Measurements from ENCODE around the gene KIAA0408. TPM values are rescaled to one million over a fixed set of nuclear protein-coding genes. Genes with fewer than 3 reads are reported as not detected.

KIAA0408 gene
- total and polyA plus RNA-seq, 9 of the 15 experiments (the other 6 are each of a cell fraction or from before 2014, with no cell fraction given) = 0.11 TPM; not detected in 8

DNA sequence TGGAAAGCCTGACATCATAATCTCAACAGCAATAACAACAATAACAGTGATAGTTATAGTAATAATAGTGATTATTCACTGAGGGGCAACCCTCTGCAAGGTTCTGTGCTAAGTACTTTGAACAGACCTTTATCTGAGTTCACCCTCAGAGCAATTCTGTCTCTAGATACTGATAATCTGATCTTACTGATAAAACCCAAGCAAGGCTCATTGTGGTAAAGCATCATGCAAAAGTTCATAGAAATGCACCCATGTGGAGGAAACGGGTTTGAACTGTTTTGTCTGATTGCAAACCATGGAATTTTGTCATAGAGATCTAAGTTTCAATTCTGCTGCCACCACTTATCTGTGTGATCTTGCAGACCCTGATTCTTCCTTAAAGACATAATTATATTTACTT is 1.3 kb upstream of the KIAA0408 start:
- Histone ChIP-seq H3K79me2 (ENCODE audit: control insufficient read depth, insufficient read depth, low read length) (no peaks in the 10 kb centered on the region), H3K9me3 (replicated peaks; ENCODE audit: control insufficient read depth, insufficient read depth, low read depth, low read length) (no peaks in the 10 kb centered on the region), H3K9ac (ENCODE audit: insufficient read depth in 1 of 2, low read depth in 2 of 2, low read length in 2 of 2) (no peak overlapping the region), H3K4me3 (no peak overlapping the region), H3K36me3 (ENCODE audit: control insufficient read depth, insufficient read depth, low read length) (no peaks in the 10 kb centered on the region), H3K4me2 (ENCODE audit: insufficient read depth, low read length) (no peak overlapping the region), H4K20me1 (replicated peaks; ENCODE audit: control insufficient read depth, insufficient read depth, low read length) (no peaks in the 10 kb centered on the region), H3K9me1 (ENCODE audit: control insufficient read depth, insufficient read depth, low read length) (no peaks in the 10 kb centered on the region), H2AFZ (ENCODE audit: low read depth, low read length) (no peak overlapping the region), H3K27ac (ENCODE audit: extremely low read depth, low read depth, low read length) (no peak overlapping the region), H3K4me1 (replicated peaks in 1 of 2; ENCODE audit: control insufficient read depth in 2 of 2, insufficient read depth in 2 of 2, low read length in 2 of 2) (no peaks in the 10 kb centered on the region), H3K27me3 (ENCODE audit: control insufficient read depth in 2 of 2, insufficient read depth in 2 of 2, low read length in 2 of 2) (no peaks in the 10 kb centered on the region)
- 0% methylated on average over 1 of the region's 1 CpG for WGBS (ENCODE audit: insufficient coverage, low coverage, missing lambda C conversion rate)
- CTCF ChIA-PET (ENCODE audit: low intra/inter-chr PET ratio) = interaction anchor here (0.7 kb wide), 1 partner anchor 79 kb away, joined by 3 read pairs; no protein-coding TSS in a partner anchor
- POLR2A ChIA-PET = no interaction called here
- intact Hi-C loops (cut with micrococcal nuclease) (no loop called here), in situ Hi-C loops (cut with MboI) (no loop called here)
- FAIRE-seq = no peak
- no peak for DNase-seq (ENCODE audit: extremely low read depth in 1 of 4, low spot score in 3 of 4)
- no TSS peak for BruUV-seq (replicated peaks)
- no peak for ATAC-seq
- TF ChIP-seq, protein P1, sequence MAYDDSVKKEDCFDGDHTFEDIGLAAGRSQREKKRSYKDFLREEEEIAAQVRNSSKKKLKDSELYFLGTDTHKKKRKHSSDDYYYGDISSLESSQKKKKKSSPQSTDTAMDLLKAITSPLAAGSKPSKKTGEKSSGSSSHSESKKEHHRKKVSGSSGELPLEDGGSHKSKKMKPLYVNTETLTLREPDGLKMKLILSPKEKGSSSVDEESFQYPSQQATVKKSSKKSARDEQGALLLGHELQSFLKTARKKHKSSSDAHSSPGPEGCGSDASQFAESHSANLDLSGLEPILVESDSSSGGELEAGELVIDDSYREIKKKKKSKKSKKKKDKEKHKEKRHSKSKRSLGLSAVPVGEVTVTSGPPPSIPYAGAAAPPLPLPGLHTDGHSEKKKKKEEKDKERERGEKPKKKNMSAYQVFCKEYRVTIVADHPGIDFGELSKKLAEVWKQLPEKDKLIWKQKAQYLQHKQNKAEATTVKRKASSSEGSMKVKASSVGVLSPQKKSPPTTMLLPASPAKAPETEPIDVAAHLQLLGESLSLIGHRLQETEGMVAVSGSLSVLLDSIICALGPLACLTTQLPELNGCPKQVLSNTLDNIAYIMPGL (CRISPR knock-in tag; IDR thresholded peaks at IDR 0.05) = no peak
- TF ChIP-seq TEAD4 (IDR thresholded peaks at IDR 0.05; ENCODE audit: low read length) (no peak), TEAD4 (CRISPR knock-in tag; IDR thresholded peaks at IDR 0.05; ENCODE audit: borderline replicate concordance) (no peak)
- TF ChIP-seq, protein P2, sequence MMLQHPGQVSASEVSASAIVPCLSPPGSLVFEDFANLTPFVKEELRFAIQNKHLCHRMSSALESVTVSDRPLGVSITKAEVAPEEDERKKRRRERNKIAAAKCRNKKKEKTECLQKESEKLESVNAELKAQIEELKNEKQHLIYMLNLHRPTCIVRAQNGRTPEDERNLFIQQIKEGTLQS (IDR thresholded peaks at IDR 0.05) = no peak
- TF ChIP-seq, protein P2 (CRISPR knock-in tag; conservative IDR thresholded peaks at IDR 0.05) = no peak
- TF ChIP-seq, protein P3, sequence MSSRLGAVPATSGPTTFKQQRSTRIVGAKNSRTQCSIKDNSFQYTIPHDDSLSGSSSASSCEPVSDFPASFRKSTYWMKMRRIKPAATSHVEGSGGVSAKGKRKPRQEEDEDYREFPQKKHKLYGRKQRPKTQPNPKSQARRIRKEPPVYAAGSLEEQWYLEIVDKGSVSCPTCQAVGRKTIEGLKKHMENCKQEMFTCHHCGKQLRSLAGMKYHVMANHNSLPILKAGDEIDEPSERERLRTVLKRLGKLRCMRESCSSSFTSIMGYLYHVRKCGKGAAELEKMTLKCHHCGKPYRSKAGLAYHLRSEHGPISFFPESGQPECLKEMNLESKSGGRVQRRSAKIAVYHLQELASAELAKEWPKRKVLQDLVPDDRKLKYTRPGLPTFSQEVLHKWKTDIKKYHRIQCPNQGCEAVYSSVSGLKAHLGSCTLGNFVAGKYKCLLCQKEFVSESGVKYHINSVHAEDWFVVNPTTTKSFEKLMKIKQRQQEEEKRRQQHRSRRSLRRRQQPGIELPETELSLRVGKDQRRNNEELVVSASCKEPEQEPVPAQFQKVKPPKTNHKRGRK (tag; IDR thresholded peaks at IDR 0.05) = no peak
